Panc1 (cell line): ENCODE results near the gene ZC3H14. TPM values are rescaled to one million over a fixed set of nuclear protein-coding genes. Genes with fewer than 3 reads are reported as not detected.

Source experiments
- ATAC-seq: fragments of 200-7000 bp; cut with Tn5 transposase; 2 replicates; pipeline ENCODE4 v1.9.1; 2020; ENCODE audit warnings: mild to moderate bottlenecking, moderate library complexity
- BruUV-seq: library from RNA; stranded (reverse); fragments of 400-500 nt; replicated peaks from 2 replicates; lab custom pipeline; 2021; lab: Mats Ljungman, UMichigan
- CTCF ChIA-PET: fragments of 300-600 bp; sonication (Branson Sonifier 250); formaldehyde crosslinking; loops from one replicate; lab custom pipeline; 2022; ENCODE audit warnings: antibody characterized with exemption; lab: Charles Lee
- POLR2A ChIA-PET: fragments of 300-600 bp; sonication (Branson Sonifier 250); formaldehyde crosslinking; loops from one replicate; lab custom pipeline; 2022; ENCODE audit warnings: antibody characterized with exemption; lab: Charles Lee
- DNase-seq: peaks from one replicate; pipeline ENCODE4 v3.0.0-alpha.2; 2010; ENCODE audit warnings: low read depth, low spot score
- H3K27ac ChIP-seq: 2 replicates; pipeline ENCODE4 v1.5.1; 2011; ENCODE audit warnings: mild to moderate bottlenecking, low read length, inconsistent platforms
- H3K27me3 ChIP-seq: fragments of 200-500 bp; sonication (Bioruptor generic); 2 replicates; pipeline ENCODE4 v1.6.0; 2014; ENCODE audit warnings: low read length, inconsistent platforms; ENCODE audit not compliant: control insufficient read depth, insufficient read depth
- H3K36me3 ChIP-seq: fragments of 200-500 bp; sonication (Bioruptor generic); 2 replicates; pipeline ENCODE4 v1.5.1; 2014; ENCODE audit warnings: inconsistent platforms, mild to moderate bottlenecking, low read length, moderate library complexity; ENCODE audit not compliant: control insufficient read depth, insufficient read depth
- H3K4me1 ChIP-seq: 2 replicates; pipeline ENCODE4 v1.5.1; 2011; ENCODE audit warnings: inconsistent platforms, mild to moderate bottlenecking, low read length, moderate library complexity; ENCODE audit not compliant: control insufficient read depth, insufficient read depth
- H3K4me3 ChIP-seq, 2 experiments: 2 replicates each; pipeline ENCODE4 v1.5.1; 2011 to 2012; ENCODE audit warnings: low read depth in 2 of 2, low read length in 2 of 2, mild to moderate bottlenecking in 2 of 2, inconsistent platforms in 1 of 2, moderate library complexity in 1 of 2
- H3K9me3 ChIP-seq: fragments of 200-500 bp; sonication (Bioruptor generic); 2 replicates; pipeline ENCODE4 v1.5.1; 2014; ENCODE audit warnings: low read depth, mild to moderate bottlenecking, inconsistent platforms, low read length, moderate library complexity; ENCODE audit not compliant: control insufficient read depth, insufficient read depth
- CTCF ChIP-seq: fragments of 450-650 bp; IDR thresholded peaks from 2 replicates; pipeline ENCODE4 v1.5.1; 2017; ENCODE audit warnings: mild to moderate bottlenecking
- POLR2AphosphoS5 ChIP-seq: IDR thresholded peaks from 2 replicates; pipeline ENCODE4 v1.6.1; 2012; ENCODE audit warnings: mild to moderate bottlenecking, low read depth, low read length, moderate library complexity
- REST ChIP-seq, 2 experiments: IDR thresholded peaks; 2 replicates each; pipeline ENCODE4 v1.6.1; 2011 to 2012; ENCODE audit warnings: low read depth in 2 of 2, control low read depth in 1 of 2, low read length in 1 of 2, mild to moderate bottlenecking in 1 of 2, moderate library complexity in 1 of 2; ENCODE audit not compliant: insufficient read depth in 1 of 2
- SIN3A ChIP-seq: IDR thresholded peaks from 2 replicates; pipeline ENCODE4 v1.6.1; 2012; ENCODE audit warnings: low read depth, mild to moderate bottlenecking, low read length, moderate library complexity, borderline replicate concordance; ENCODE audit not compliant: insufficient read depth
- TCF7L2 ChIP-seq: IDR thresholded peaks from 2 replicates; pipeline ENCODE4 v1.6.1; 2011; ENCODE audit warnings: mild to moderate bottlenecking, low read depth, low read length, inconsistent platforms
- in situ Hi-C: cut with HindIII; loops from 2 replicates; pipeline ENCODE4 v1.10.0; 2016; ENCODE audit warnings: low sequenced_read_pairs, low pct_unique_long_range_greater_than_20kb
- intact Hi-C: fragments of 100-400 bp; cut with micrococcal nuclease; formaldehyde crosslinking; loops from one replicate; pipeline ENCODE4 v1.10.0; 2022; ENCODE audit not compliant: unreplicated experiment
- total RNA-seq: library from RNA; stranded (reverse); gene quantifications from one replicate; pipeline ENCODE4 v1.2.1, GENCODE V29; 2021; ENCODE audit not compliant: unreplicated experiment

The ZC3H14 gene
- total RNA-seq, 1 experiment from 2014 or later, result 57.1 TPM

GRCh38 chr14:88597601-88598000 is 34.8 kb downstream of the ZC3H14 start:
- Histone ChIP-seq H3K27me3 (no peaks in the 10 kb centered on the region), H3K4me3 (no peak overlapping the region), H3K36me3 (no peaks in the 10 kb centered on the region; the same call in 1 of the 2 replicates), H3K4me1 (no peaks in the 10 kb centered on the region), H3K9me3 (no peaks in the 10 kb centered on the region), H3K27ac (no peak overlapping the region)
- CTCF ChIA-PET, result no interaction called here
- no TSS peak for BruUV-seq
- POLR2A ChIA-PET, result no interaction called here
- no peak for TF ChIP-seq POLR2AphosphoS5
- no peak for TF ChIP-seq TCF7L2
- no peak for TF ChIP-seq CTCF
- no peak for TF ChIP-seq SIN3A
- TF ChIP-seq REST (IDR thresholded peaks at IDR 0.05; ENCODE audit: insufficient read depth in 1 of 2, low read depth in 2 of 2, low read length in 1 of 2), result no peak
- ATAC-seq (no peak), DNase-seq (no peak)
- intact Hi-C loops (no loop called here), in situ Hi-C loops (no loop called here)

GRCh38 chr14:88598097-88598675 is 35.3 kb downstream of the ZC3H14 start:
- intact Hi-C loops (no loop called here), in situ Hi-C loops (no loop called here)
- no TSS peak for BruUV-seq
- Histone ChIP-seq H3K4me1 (no peaks in the 10 kb centered on the region), H3K9me3 (no peaks in the 10 kb centered on the region), H3K27me3 (no peaks in the 10 kb centered on the region), H3K4me3 (no peak overlapping the region), H3K27ac (no peak overlapping the region), H3K36me3 (peaks cover under 1% of the 10 kb centered on the region)
- ChIA-PET POLR2A (no interaction called here), CTCF (no interaction called here)
- DNase-seq (no peak), ATAC-seq (no peak)
- no peak for TF ChIP-seq POLR2AphosphoS5
- TF ChIP-seq TCF7L2, result no peak
- no peak for TF ChIP-seq CTCF
- no peak for TF ChIP-seq REST (IDR thresholded peaks at IDR 0.05; ENCODE audit: insufficient read depth in 1 of 2, low read depth in 2 of 2, low read length in 1 of 2)
